ENCODE measurements around the gene IPO9.

DNA sequence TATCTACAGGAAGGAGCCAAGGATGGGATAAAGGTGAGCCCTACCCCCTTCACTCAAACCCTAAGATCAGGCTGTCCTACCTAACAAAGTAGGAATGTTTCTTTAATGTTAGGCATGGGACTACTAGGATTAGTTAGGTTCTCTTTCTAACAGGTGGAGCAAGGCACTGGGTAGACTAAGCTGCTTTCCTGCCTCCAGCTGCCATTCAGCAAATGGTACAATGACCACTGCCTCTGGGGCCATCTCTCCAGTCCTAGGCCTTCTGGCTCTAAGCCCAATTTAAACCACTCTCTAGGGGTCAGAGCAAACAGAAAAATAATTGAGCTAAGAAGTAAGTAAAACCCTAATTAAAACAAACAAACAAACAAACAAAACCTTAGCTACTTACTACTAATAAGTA, 15.7 kb upstream of the IPO9 start:
- TF ChIP-seq, protein P1, sequence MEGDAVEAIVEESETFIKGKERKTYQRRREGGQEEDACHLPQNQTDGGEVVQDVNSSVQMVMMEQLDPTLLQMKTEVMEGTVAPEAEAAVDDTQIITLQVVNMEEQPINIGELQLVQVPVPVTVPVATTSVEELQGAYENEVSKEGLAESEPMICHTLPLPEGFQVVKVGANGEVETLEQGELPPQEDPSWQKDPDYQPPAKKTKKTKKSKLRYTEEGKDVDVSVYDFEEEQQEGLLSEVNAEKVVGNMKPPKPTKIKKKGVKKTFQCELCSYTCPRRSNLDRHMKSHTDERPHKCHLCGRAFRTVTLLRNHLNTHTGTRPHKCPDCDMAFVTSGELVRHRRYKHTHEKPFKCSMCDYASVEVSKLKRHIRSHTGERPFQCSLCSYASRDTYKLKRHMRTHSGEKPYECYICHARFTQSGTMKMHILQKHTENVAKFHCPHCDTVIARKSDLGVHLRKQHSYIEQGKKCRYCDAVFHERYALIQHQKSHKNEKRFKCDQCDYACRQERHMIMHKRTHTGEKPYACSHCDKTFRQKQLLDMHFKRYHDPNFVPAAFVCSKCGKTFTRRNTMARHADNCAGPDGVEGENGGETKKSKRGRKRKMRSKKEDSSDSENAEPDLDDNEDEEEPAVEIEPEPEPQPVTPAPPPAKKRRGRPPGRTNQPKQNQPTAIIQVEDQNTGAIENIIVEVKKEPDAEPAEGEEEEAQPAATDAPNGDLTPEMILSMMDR (conservative IDR thresholded peaks at IDR 0.05; ENCODE audit: low read depth, low read length): no peak
- TF ChIP-seq MAFK (IDR thresholded peaks at IDR 0.05; ENCODE audit: low read depth, low read length) (no peak), RCOR1 (IDR thresholded peaks at IDR 0.05; ENCODE audit: insufficient replicate concordance, low read length) (no peak), MXI1 (IDR thresholded peaks at IDR 0.05; ENCODE audit: borderline replicate concordance, low read depth, low read length) (no peak)
- TF ChIP-seq, protein P2, sequence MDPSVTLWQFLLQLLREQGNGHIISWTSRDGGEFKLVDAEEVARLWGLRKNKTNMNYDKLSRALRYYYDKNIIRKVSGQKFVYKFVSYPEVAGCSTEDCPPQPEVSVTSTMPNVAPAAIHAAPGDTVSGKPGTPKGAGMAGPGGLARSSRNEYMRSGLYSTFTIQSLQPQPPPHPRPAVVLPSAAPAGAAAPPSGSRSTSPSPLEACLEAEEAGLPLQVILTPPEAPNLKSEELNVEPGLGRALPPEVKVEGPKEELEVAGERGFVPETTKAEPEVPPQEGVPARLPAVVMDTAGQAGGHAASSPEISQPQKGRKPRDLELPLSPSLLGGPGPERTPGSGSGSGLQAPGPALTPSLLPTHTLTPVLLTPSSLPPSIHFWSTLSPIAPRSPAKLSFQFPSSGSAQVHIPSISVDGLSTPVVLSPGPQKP (IDR thresholded peaks at IDR 0.05; ENCODE audit: borderline replicate concordance, low read depth, low read length): no peak
